NCI-H460 (cell line): ENCODE measurements around the gene ELAC2. TPM values are rescaled to one million over a fixed set of nuclear protein-coding genes. Genes with fewer than 3 reads are reported as not detected.

ENCODE experiments used
- DNase-seq: peaks from one replicate; pipeline ENCODE4 v3.0.0-alpha.2; 2016; ENCODE audit warnings: low read depth; ENCODE audit errors: extremely low read depth
- total RNA-seq: library from RNA; depleted of rRNA; stranded (reverse); fragments of >200 nt; shearing (Covaris generic); gene quantifications from 2 replicates; pipeline ENCODE4 v1.2.3, GENCODE V29; 2014; rRNA removed

ELAC2 gene
- total RNA-seq, 1 experiment from 2014 or later, result 78.3 TPM

DNA sequence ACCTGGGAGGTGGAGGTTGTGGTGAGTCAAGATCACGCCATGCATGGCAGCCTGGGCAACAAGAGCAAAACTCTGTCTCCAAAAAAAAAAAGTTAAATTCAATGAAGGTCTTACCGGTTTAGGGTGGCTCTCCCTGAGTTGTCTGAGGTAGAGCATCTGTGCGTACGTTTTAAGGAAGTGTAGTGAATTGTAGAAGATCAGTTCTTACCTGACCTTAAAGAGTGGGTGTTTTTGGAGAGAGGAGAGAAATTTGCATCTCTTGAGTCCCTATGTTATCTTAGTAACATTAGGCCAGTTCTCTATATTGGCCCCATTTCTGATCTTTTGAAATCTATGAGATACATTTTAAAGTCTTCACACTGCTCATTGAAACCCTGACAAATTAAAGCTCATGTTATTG is 56.2 kb downstream of the ELAC2 start:
- no peak for DNase-seq

DNA sequence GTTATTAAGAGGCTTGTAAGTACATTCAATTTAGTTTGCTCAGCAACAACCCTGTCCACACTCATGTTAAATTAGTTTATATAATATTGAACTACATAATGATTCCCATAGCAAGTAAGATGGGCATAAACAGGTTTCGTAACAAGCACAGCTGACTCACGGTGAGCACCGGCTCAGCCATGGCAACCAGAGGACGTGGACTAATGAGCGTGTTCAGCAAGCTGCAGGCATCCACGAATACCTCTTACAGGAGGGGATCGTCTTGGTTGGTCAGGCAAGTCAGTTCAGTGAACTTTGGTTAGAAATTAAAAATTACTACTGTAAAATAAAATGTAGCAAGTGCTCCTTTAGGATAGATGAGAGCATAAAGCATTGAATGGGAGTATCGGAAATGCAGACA is 58.4 kb downstream of the ELAC2 start:
- no peak for DNase-seq

DNA sequence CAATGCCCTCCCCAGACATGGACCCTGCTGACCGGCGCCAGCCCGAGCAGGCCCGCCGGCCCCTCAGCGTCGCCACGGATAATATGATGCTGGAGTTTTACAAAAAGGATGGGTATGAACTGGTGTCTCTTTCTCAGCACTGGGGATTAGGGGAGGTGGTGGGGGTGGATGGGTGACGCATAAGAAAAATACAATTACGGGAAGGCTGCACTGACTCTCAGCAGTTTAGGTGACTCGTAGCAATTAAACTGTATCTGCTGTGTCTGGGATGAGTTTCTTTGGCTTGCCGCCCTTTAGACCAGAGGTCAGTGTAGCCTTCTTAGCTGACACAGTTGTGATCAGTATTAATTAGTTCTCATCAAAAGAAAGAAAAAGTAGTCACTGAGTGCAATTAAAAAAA is 59.0 kb downstream of the ELAC2 start:
- DNase-seq, result no peak

DNA sequence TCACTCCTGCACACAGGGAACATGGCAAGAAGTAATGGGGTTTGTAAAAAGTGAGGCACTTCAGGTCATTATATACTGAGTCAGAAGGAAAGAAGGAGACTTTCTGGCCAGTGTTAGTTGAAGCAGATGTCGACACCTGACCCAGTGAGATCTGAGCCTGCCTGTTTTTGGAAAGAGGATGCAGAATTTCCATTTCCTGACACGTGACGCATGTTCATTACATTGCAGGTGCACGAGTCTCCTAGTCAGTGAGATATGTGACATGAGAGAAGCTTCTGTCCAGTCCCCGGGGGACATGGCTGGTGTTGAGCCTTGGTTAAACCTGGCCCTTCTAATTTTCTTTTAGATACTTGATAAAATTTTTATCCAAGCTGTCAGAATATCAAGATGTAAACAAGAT is 62.3 kb downstream of the ELAC2 start:
- DNase-seq, result no peak

DNA sequence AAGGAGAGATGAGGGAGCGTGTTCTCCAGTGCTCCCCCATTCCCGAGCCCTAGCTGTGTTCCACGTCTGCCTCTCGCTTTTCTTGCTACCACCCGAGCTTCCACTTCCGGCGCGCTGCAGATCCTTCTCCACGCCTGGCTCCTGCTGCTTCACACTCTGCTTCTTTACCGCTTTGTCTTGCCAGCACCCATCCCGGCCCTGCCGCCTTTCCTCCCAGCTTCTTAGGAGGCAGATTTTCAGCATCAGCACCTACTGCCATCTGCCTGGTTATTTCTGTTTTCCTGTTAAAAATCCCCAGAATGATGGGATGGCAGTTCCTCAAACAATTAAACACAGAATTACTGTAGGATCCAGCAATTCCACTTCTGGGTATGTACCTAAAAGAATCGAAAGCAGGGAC is 64.7 kb downstream of the ELAC2 start:
- no peak for DNase-seq

DNA sequence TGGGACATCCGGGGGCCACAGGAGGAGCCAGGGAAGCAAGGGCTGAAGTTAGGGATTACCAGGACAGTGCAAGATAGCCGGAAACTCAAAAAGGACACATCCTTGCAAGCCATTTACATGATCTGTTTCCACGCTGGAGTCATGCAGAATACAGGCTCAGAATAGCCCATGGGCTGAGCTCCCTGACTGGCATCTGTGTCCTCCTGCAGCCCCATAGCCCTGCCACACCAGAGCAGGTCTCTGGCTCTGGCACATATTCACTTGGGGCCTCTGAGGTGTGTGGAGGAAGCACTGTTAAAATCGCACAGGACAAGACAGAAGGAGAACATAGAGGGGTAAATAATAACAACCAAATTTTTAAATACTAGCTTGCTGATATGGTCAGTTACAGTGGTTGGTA is 65.8 kb downstream of the ELAC2 start:
- DNase-seq, result no peak

DNA sequence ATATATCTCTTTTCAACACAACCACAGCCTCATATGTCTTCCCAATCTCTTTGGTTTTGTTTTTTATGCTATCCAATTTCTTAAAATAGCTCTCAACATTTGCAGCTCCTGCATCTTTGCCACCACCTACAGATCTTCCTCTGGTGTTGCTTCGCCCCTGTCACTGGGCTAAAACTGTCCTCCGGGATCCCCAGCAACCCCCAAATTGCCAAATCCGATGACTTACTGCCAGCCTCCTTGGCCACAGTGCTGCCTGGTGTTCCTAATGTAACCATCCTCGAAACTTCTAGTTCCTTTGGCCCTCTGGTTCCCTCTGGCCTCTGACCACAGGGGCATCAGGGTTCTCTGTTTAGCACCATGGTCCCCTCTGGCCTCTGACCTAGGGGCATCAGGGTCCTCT is 70.8 kb downstream of the ELAC2 start:
- no peak for DNase-seq

Other genes with a start within 250 kb of the ELAC2 start
- gene ARHGAP44, start 228.5 kb downstream of the ELAC2 start, total RNA-seq, result 2.1 and 2.5 TPM in 2 replicates